NB4 (cell line): ENCODE results near the gene PPP1R15A.
A peak's percentile ranks its signal among the peaks of the same experiment; 100 is the strongest.

Experiments used
- DNase-seq: peaks from one replicate; pipeline ENCODE4 v3.0.0; 2010; ENCODE audit warnings: low read depth
- H3K4me3 ChIP-seq: one replicate; pipeline ENCODE4 v1.5.1; 2011; ENCODE audit warnings: mild to moderate bottlenecking, low read depth, low read length, moderate library complexity
- MYC ChIP-seq: IDR thresholded peaks from 2 replicates; pipeline ENCODE4 v1.6.1; 2011; ENCODE audit warnings: low read depth, low read length
- POLR2A ChIP-seq: IDR thresholded peaks from 2 replicates; pipeline ENCODE4 v1.6.1; 2011; ENCODE audit warnings: mild to moderate bottlenecking; ENCODE audit not compliant: insufficient read length; ENCODE audit errors: extremely low read depth
- TF ChIP-seq, protein P1 (sequence below): IDR thresholded peaks from one replicate; pipeline ENCODE4 v1.5.1; 2012; ENCODE audit warnings: low read depth, low read length
- TF ChIP-seq, protein P2 (sequence below): IDR thresholded peaks from 2 replicates; pipeline ENCODE4 v1.6.1; 2011; ENCODE audit warnings: low read depth, low read length

PPP1R15A gene

DNA sequence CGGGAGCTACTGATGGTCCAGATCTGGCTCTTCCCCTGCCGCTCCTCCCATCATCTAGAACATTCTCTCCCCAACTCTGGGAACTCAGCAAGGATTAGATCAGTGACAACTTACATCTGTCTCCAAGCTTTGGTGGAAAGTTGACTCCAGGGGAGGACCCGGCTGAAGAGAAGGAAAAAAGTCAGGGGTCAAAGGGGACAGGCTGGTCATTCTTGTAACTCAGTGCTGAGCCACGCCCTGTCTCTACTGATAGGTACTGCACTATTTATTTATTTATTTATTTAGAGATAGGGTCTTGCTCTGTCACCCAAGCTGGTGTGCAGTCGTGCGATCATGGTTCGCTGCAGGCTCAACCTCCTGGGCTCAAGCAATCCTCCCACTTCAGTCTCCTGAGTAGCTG, 18.1 kb upstream of the PPP1R15A start:
- no peak for DNase-seq
- no peak overlapping the region for H3K4me3 ChIP-seq
- TF ChIP-seq, protein P1, sequence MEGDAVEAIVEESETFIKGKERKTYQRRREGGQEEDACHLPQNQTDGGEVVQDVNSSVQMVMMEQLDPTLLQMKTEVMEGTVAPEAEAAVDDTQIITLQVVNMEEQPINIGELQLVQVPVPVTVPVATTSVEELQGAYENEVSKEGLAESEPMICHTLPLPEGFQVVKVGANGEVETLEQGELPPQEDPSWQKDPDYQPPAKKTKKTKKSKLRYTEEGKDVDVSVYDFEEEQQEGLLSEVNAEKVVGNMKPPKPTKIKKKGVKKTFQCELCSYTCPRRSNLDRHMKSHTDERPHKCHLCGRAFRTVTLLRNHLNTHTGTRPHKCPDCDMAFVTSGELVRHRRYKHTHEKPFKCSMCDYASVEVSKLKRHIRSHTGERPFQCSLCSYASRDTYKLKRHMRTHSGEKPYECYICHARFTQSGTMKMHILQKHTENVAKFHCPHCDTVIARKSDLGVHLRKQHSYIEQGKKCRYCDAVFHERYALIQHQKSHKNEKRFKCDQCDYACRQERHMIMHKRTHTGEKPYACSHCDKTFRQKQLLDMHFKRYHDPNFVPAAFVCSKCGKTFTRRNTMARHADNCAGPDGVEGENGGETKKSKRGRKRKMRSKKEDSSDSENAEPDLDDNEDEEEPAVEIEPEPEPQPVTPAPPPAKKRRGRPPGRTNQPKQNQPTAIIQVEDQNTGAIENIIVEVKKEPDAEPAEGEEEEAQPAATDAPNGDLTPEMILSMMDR = no peak
- TF ChIP-seq, protein P2, sequence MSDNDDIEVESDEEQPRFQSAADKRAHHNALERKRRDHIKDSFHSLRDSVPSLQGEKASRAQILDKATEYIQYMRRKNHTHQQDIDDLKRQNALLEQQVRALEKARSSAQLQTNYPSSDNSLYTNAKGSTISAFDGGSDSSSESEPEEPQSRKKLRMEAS = no peak
- TF ChIP-seq POLR2A = no peak
- TF ChIP-seq MYC = no peak

DNA sequence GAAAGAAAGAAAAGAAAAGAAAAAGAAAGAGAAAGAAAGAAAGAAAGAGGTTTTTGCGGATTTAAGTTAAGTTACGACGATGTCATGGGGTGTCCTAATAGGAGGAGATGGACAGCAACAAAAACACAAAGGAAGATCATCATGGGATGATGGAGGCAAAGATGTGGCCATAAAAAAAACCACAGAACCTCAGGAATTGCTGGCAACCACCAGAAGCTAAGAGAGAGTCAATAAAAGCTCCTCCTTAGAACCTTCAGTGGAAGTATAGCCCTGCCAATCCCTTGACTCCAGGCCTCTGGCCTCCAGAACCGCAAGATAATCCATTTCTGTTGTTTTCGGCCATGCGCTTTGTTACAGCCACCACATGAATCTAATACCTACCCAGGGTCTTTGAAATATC, 15.3 kb upstream of the PPP1R15A start:
- H3K4me3 ChIP-seq = no peak overlapping the region
- DNase-seq = no peak
- TF ChIP-seq, protein P2 = no peak
- TF ChIP-seq MYC = no peak
- TF ChIP-seq, protein P1 = no peak
- no peak for TF ChIP-seq POLR2A

DNA sequence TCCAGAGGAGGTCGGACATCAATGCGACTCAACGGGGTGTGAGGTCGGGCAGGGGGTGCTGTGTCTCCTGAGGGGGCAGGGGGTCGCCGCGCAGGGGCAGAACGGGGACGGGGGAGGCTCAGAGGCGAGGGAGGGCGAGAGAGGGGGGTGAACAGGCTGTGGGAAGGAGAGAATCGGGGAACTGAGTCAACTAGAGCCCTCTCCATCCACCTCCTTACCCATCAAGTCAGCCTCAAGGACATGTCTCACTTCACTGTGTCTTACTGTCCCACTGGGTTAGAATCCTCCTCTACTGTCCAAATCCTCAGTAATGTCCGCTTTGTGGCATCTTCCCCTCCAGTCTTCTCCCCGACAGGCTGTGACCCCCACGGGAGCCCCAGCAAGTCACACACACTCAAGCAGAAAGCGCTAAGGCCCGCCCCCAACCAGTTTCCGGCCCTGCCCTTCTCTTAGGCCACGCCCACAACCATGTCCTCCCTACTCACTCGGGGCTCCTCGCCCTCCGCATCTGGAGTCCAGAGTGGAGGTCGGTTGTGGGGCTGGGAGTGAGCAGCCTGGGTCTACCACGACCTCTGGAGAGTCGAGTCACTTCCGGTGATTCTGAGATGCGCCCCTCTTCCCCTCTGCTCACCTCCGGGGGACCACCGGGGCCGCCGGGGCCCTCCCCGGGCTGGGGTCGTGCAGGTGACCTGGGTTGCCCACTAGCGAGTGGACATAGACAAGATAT, 13.1 kb upstream of the PPP1R15A start:
- TF ChIP-seq, protein P1 = no peak
- TF ChIP-seq MYC (no peak), POLR2A (no peak)
- TF ChIP-seq, protein P2 = no peak
- H3K4me3 ChIP-seq = no peak overlapping the region
- peak; percentile 45 for DNase-seq

DNA sequence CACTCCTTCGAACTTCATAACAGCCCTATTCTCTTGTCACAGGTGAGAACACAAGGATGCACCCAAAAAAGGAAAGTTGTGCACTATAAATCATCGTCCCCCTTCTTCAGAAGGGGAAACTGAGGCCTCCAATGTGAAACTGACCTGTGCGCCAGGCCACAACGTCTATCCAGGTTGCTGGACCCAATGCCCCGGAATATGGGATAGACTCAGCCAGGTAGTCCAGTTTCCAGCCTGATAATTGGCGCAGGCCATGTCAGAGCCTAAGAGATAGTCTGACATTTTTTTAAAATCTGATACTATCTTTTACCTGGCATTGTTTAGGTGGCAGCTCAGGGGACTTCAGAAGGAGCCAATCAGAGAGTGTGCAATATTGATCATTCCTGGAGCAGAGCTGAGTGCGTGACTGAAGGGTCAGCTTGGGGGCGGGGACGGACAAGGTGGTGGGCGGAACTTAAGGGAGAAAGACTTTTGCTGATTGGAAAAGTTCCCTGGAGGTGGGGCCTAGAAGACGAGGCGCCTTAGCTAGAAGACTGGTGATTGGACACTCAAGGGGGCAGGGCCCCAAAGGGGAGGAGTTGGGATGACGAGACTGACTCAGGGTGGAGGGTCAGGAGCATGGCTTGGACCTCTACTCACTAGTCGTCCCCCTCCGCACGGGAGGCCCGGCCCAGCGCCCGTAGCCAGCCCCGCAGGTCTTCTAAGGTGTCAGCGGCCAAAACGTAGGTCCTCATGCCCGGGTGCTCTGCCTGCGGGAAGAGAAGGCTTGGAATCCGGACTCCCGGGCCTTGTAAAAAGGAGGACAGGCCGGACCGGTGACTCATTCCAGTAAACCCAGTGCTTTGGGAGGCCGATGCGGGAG, 12.3 kb upstream of the PPP1R15A start:
- no peak overlapping the region for H3K4me3 ChIP-seq
- TF ChIP-seq, protein P2 = no peak
- TF ChIP-seq POLR2A (no peak), MYC (no peak)
- TF ChIP-seq, protein P1 = no peak
- DNase-seq = peak; percentile 29

DNA sequence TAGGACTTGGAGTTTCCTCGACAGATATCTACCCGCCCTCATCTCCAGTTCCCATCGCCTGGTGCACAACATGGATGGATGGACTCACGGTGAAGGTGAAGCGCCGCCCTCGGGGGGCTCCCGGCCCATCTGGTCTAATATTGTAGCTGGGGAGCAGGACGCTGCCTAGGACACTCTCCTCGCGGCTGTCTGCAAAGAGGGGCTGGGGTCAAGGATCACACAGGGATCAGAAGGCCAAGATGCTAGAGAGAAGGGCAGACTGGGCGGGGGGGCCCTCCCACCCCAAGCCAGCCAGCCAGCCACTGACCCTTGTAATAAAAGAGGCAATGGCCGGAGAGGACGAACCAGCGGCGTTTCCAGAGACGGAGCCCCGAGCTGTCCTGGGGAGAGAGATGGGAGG, 10.9 kb upstream of the PPP1R15A start:
- DNase-seq = no peak
- no peak for TF ChIP-seq MYC
- TF ChIP-seq, protein P1 = no peak
- TF ChIP-seq, protein P2 = no peak
- no peak for TF ChIP-seq POLR2A
- no peak overlapping the region for H3K4me3 ChIP-seq
